Daoy (cell line): ENCODE data around the gene AQP7. TPM values are rescaled to one million over a fixed set of nuclear protein-coding genes. Genes with fewer than 3 reads are reported as not detected.
"Not testable (repeated sequence)": the region's sequence is repeated elsewhere in the genome, so short reads cannot be mapped to it uniquely, and the experiment has no call there.

Experiments
- DNase-seq: peaks from one replicate; pipeline ENCODE4 v3.0.0-alpha.2; 2015; ENCODE audit warnings: low read depth
- total RNA-seq: library from RNA; depleted of rRNA; stranded (reverse); fragments of >200 nt; shearing (Covaris generic); gene quantifications from 2 replicates; pipeline ENCODE4 v1.2.3, GENCODE V29; 2014

Gene AQP7
- total RNA-seq, 1 experiment from 2014 or later, result not detected

DNA sequence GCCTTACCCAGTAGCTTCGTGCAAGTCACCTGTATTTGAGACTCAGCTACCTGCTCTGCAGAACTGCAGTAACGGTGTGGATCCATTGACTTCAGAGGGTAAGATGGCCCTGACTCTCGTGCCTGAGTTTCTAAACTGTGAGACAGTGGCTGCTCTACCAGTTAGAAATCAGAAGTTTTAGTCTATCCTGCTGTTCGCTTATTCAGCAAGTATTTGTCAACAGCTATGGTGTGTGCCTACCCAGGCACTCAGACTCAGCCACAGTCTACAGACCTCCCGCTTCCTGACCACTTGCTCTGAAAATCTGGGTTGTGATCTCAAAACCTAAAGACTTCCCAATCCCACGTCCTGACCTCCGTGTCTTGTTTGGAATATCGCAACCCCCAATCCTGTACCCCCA lies 31.5 kb upstream of the AQP7 start:
- no peak for DNase-seq

DNA sequence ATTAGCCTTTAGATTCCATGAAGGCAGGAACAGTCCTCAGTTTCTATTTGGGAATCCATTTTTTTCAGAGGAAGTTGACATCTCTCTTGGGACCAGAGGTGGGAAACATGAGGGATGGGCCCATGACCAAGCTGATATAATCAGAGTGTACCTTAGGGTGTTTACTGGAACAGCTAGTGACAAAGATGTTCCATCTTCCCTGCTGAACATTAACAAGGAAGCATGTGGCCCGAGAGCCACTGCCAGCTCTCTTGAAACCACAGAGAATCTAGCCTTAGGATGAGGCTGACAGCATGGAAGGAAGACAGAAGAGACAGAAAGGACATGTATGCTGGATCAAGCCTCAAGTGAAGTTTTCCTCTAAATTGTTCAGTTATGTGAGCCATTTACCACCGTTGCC lies 29.1 kb upstream of the AQP7 start:
- no peak for DNase-seq

DNA sequence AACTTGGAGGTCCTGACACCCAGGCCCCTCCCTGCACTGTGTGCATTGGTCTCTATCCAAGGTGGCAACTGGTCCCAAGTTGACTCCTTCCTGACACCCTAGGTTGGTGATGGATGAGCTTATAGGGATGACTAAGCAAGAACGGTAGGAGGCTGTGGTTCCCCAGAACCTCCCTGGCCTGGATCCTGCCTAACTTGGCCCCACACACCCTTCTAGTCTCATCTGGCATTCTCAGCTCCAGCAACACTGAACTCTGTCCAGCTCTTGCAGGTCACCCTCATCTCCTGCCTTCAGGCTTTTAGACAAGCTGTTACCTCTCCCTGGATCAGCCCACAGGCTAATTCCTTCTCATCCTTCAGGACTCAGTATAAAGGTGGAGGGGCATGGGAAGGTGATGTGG lies 28.6 kb upstream of the AQP7 start:
- DNase-seq, result peak; percentile 55

DNA sequence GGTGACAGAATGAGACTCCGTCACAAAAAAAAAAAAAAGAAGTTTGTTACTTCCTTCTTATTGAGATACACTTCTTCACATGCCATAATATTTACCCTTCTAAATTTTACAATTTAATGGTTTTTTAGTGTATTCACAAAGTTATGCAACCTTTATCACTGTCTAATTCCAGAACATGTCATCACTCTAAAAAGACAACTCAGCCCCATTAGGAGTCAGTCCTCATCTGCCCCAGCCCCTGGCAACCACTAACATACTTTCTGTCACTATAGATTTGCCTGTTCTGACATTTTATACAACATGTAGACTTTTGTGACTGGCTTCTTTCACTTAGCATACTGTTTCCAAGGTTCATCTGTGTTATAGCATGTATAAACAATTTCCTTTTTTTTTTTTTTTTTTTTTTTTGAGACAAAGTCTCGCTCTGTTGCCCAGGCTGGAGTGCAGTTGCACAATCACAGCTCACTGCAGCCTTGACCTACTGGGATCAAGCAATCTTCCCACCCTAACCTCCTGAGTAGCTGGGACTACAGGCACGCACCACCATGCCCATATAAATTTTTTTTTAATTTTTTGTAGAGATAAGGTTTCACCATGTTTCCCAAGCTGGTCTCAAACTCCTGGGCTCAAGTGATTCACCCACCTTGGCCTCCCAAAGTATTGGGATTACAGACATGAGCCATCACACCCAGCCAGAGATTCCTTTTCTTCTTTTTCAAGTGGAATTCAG lies 27.1 kb upstream of the AQP7 start:
- DNase-seq, result no peak

DNA sequence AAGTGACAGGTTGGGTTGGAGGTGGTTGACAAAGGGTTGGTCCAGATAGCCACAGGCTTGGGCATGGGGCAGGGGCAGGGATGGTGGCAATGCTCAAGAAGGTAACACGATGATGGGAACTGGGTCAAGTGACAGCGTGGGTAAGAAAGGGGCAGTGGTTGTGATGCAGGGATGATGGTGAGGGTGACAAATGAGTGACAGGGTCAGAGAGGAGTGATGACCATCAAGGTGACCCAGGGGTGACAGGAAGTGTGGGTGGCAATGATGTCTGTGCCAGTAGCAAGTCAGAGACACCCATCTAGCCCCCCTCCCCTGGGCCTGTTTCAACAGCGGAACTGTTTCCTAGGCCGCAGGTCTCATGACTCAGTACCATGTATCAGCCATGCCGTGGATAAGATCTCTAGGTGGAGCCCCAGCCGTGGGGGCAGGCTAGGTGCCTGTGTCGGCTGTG lies 24.5 kb upstream of the AQP7 start:
- no peak for DNase-seq

DNA sequence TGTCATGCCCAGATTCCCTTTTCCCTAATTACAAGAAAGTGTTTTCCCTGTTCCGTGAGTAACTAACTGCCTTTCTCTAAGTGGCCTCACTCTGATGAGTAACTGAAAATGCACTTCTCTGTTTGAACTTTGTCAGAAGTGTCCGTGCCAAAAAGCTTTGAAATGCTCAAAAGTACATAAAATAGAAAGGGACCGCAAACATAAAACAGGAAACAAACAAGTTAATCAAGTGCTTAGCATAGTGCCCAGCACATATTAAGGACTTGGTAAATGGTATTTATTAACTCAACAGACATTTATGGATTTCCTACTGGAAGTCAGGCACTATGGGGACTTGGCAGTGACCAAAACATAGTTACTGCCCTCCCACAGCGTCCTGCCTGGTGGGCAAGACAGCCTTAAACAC lies 22.8 kb upstream of the AQP7 start:
- no peak for DNase-seq

DNA sequence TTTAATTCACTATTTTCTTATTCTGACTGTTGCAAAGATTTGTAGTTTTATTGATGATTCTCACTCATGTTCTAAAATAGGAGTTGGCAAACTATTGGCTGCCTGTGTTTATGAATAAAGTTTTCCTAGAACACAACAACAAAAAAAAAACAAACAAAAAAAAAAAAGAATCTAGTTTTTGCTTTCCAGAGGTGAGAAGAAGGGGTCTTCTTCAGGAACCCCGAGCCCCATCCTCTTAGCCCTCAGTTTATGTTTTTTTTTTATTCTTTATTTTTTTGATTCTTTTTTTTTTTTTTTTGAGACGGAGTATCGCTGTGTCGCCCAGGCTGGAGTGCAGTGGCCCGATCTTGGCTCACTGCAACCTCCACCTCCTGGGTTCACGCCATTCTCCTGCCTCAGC lies 22.1 kb upstream of the AQP7 start:
- not testable (repeated sequence) for DNase-seq

DNA sequence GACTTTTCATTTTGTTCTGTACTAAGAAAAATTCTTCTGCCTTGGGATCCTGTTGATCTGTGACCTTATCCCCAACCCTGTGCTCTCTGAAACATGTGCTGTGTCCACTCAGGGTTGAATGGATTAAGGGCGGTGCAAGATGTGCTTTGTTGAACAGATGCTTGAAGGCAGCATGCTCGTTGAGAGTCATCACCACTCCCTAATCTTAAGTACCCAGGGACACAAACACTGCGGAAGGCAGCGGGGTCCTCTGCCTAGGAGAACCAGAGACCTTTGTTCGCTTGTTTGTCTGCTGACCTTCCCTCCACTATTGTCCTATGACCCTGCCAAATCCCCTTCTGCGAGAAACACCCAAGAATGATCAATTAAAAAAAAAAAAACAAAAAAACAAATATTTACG lies 21.7 kb upstream of the AQP7 start:
- not testable (repeated sequence) for DNase-seq

DNA sequence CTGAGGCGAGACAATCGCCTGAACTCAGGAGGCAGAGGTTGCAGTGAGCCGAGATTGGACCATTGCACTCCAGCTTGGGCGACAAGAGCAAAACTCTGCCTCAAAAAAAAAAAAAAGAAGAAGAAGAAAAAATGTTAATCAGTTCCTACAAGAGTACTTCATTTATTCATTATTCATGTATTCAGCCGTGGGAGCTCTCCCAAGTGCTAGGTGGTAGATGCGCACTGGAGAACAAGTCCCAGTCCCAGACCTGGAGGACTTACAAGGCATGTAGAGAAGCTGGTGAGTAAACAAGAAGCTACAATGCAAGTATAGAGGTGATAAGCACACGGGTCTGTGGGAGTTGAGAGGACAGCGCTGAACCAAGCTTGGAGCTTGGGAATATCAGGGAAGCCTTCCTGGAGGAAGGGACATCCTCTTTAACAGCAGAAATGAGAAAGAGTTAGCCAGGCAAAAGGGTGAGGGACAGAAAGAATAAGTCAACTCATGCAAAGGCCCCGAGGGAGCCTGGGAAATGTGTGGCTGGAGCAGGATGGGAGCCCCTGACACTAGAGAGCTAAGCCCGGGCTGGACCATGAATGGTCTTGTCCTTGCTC lies 17.4 kb upstream of the AQP7 start:
- DNase-seq, result no peak

DNA sequence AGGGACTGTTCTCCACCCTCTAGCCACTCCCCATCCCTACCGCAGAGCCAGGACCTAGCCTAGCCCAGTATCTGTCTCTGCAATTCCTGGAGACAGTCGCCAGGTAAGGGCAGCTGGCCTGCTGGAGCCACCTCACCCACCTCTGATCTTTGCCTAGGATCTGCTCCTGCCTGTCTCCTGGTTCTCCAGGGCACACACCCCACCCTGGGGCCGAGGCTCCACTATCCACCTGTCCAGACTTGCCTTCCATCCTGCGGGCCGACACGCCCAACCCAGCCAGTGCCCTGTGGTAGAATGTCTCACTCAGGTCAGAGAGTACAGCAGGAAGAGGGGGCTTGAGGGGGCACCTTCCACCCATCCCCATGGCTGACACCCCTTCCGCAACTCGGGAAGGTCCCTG lies 15.7 kb upstream of the AQP7 start:
- DNase-seq, result no peak

DNA sequence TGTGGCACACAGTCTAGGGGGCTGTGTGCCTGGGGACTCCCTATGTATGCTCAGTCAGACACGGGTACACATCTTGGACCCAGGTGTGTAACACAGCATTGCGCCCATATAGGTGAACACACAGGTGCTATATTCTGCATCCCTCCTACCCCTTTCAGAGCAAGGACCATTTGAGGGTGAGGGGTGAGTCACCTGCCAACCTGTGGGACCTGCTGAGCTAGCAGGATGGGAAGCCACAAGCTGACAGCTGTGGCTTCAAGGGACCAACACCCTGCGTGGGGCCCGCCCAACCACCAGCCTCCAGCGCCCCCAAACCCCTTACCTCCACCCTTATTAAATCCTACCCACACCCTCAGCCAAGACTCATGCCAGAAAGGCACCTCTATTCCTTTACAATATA lies 14.6 kb upstream of the AQP7 start:
- DNase-seq, result no peak

DNA sequence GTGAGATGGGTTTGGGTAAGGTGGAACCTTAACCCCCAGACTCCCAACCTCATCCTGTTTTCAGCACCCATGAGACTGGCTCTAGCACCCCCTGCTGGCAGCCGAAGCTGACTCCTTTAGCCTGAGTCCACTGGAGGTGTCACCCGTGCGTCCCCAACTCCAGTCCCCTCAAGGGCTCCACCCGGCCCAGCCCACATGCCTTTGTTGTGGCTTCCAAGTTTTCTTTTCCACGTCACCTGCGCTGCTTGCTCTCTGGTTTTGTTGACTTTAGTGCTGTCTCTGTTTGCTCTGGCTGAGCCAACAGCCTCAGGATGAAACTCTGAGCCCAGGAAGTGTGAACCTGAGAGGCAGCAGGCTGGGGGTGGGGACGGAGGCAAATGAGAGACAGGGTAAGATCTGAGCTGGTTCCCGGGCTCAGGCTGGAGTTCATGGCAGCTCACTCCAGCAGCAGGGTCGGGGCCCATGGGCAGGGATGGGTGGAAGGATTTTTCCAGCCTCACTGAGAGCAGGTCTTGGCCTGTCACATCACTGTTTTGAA lies 13.2 kb upstream of the AQP7 start:
- DNase-seq, result peak; percentile 67

DNA sequence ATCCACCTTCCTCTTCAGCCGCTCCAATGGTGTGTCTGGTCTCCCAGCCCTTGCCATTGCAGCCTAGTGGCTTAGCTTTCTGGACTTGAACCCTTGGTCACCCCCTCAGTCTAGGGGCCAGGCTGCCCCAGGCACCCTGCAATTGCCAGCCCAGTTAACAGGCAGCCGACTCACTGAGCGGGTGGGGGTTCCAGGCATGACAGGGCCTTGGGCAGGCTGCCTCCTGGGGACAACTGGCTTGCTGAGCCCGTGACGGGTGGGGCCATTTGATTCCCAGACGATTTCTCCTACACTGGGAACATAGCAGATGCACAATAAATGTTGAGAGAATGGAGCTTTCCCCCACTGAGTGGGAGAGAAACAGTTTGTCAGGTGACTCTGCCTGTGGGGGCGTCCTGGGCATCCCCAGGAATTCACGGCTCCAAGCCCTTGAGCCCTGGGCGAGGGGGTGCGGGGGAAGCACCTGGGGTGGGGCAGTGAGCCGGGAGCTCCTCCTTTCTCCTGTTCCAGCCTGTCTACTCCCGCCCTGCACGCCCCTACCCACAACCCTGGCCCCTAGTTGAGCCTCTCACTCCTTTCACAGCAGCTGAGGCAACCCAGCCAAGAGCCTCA lies 12.6 kb upstream of the AQP7 start:
- no peak for DNase-seq

DNA sequence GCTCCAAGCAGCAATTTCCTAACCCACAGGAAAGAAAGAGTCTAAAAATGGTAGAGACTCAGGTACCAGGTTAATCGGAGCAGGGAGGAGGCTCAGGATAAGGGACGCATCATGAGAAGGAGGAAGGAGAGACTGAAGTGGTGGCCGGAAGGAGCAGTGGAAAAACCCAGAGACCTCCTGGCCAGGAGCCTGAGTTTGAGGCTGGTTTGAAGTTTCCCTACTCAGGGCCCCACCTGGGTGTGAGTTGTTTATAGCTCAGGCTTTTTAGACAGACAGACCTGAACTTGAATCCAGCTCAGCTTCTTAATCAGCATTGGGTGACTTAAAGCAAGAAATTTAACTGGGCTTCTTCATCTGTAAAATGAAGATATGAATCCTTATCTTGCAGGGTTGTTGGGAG lies 11.9 kb upstream of the AQP7 start:
- peak; percentile 22 for DNase-seq

DNA sequence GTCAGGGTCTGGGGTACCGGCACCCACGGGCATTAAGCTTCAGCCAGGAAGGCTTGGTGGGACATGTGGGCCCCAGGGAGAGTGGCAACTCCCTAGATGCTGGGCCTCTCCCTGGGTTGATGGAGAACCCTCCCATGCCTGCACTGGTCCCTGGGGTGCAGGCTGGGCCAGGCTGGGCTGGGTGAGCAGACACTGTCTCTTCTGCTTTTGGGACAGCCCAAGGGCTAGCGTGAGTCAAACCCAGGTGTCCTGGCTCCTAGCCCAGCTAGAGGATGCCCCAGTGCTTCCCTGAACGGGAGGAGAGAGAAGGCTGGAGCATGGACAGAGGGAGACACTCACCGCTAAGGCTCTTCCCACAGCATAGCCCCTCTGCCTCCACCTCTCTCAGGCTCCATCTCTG lies 5.7 kb upstream of the AQP7 start:
- DNase-seq, result no peak

DNA sequence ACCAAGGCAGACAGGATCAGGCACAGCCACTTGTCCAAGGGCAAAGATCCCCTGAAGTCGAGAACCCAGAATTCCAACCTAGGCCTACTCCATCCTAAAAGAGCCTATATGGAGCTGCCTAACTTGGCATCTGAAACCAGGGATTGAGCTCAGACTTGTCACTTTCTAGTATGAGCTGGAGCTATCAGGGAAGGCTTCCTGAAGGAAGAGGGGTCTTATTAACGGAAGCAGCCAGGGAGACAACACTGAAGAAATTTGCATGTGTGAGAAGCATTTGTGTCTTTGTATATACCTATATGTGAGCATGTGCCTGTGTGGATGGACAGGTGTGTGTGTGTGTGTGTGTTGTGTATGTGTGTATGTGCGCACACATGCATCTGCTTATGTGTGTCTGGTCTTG lies 4.7 kb upstream of the AQP7 start:
- no peak for DNase-seq

DNA sequence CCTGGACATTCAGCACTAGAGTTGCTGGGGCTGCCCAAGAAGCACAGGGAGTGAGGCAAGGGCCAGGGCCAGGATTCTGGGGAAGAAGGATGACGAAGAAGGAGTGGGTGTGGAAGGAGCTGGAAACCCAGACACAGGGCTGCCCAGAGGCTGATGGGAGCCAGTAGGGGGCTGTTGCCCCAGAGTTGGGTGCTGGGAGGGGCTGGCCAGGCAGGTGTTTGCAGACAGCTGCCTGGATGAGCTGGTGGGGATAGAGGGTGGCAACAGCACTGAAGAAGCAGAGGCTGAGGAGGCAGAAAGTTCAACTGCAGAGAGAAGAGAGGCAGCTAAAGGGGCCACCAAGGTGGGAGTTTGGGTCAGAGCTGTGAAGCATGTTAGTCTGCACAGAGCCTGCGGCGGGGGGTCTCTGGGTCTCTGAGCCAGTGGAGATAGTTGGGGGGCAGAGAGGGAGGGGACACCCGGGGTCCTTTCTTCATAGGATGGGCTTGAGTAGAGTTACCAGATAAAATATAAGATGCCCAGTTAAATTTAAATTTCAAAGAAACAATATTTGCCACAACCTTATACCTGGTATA lies 2.5 kb upstream of the AQP7 start:
- no peak for DNase-seq

DNA sequence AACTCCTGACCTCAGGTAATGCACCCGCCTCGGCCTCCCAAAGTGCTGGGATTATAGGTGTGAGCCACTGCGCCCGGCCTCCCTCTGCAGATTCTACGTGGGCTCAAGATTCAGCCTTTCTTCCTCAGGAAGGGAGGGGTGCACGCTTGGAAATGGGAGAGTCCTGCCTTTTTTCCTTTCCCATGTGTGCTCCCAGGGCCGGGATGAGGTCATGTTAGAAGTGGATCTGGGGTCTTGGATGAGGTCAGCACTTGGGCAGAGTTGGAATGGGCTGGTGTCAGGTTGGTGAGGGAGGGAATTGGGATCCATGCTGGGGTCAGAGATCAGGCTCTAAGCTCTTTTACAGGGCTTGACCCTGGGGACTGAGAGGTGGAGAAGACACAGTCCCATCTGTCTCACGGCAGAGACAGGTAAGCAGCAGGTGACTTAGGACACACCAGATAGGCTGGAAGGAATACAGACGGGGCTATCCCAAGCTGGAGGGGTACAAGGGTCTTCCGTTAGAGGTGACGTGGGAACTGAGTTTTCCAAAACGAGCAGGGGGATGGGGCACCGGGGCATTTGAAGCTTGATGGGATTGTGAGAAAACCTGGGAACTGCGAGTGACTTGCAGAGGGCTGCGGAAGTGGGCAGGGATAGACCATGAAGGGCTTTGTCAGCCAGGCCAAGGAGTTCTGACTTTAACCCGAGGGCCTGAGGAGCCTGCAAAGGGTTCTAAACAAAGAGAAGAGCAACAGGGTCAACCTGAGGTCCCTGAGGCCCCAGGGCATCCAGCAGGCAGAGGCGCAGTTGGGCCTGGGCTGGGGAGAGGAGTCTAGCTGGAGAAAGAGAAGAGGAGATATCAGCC lies 1.8 kb upstream of the AQP7 start:
- DNase-seq, result no peak

DNA sequence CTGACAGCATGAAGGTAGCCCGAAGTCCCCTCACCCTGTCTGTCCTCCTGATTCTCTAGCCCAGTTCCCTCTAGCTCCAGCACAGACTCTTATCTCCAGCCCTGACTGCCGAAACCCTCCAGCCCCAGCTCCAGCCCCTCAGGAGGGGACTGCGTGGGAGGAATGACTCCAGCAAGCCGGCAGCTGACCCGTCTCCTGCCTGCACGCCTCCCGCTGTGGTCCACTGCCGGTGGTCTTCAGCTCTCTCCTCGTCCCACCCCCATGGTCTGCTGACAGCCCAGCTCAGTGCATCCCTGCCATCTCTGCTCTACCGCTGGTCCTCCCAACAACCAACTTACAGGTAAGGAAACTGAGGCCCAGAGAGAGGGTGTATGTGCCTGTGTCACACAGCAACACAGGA lies 559 bp downstream of the AQP7 start:
- DNase-seq, result not testable (repeated sequence)

DNA sequence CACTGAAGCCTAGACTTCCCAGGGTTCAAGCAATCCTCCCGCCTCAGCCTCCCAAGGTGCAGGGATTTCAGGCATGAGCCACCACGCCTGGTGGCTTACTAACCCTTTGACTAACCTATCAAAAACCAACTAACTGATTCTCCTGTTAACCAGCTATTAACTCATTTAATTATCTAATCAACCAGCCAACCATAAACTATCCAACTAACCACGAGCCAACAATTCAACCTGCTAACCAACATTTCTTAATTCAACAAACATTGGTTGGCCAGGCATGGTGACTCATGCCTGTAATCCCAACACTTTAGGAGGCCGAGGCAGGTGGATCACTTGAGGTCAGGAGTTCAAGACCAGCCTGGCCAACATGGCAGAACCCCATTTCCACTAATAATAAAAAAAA lies 3.3 kb downstream of the AQP7 start:
- DNase-seq, result not testable (repeated sequence)

DNA sequence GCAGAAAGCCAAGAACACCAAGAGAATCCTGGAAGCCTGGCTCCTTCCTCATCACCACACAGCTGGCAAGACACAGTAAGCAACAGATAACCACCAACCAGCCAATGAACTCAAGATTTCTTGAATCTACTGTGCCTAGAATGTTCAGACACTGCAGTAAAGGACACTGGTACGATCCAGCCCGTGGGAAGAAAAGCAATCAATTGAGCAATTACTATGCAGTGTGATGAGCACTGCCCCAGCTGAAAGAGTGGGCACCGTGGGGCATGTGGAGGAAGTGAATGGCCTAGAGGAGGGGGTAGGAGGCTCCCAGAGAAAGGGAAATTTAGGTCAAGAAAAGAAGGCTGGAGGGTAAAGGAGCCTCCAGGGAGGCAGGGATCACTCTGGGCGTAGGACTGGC lies 4.6 kb downstream of the AQP7 start:
- not testable (repeated sequence) for DNase-seq
